GM19351 (cell line): ENCODE results near the gene ABHD12B.
A peak's percentile ranks its signal among the peaks of the same experiment; 100 is the strongest.

ENCODE experiments used
- ATAC-seq: cut with Tn5 transposase; IDR thresholded peaks from one replicate; pipeline ENCODE4 v1.9.1; 2021; ENCODE audit warnings: mild to moderate bottlenecking, moderate library complexity; ENCODE audit not compliant: unreplicated experiment

Gene ABHD12B

GRCh38 chr14:50839048-50839447, 32.8 kb upstream of the ABHD12B start:
- no peak for ATAC-seq

GRCh38 chr14:50839691-50840090, 32.2 kb upstream of the ABHD12B start:
- ATAC-seq, result no peak

GRCh38 chr14:50844391-50844790, 27.5 kb upstream of the ABHD12B start:
- ATAC-seq, result no peak

- ATAC-seq, result no peak
Observed at GRCh38 chr14:50845166-50845565, 26.7 kb upstream of the ABHD12B start.

- no peak for ATAC-seq
Observed at GRCh38 chr14:50846226-50846880, 25.5 kb upstream of the ABHD12B start.

- ATAC-seq, result no peak
Observed at GRCh38 chr14:50853891-50854290, 18.0 kb upstream of the ABHD12B start.

GRCh38 chr14:50854521-50854920, 17.3 kb upstream of the ABHD12B start:
- no peak for ATAC-seq

- ATAC-seq, result no peak
Observed at GRCh38 chr14:50855558-50855957, 16.3 kb upstream of the ABHD12B start.

- no peak for ATAC-seq
Observed at GRCh38 chr14:50856660-50857059, 15.2 kb upstream of the ABHD12B start.

GRCh38 chr14:50859296-50859624, 12.6 kb upstream of the ABHD12B start:
- ATAC-seq, result peak; percentile 7

GRCh38 chr14:50860478-50861086, 11.3 kb upstream of the ABHD12B start:
- ATAC-seq, result peak; percentile 46

- no peak for ATAC-seq
Observed at GRCh38 chr14:50862036-50862570, 9.8 kb upstream of the ABHD12B start.

- ATAC-seq, result no peak
Observed at GRCh38 chr14:50864237-50864636, 7.6 kb upstream of the ABHD12B start.

GRCh38 chr14:50864946-50865345, 6.9 kb upstream of the ABHD12B start:
- no peak for ATAC-seq

GRCh38 chr14:50865391-50866076, 6.3 kb upstream of the ABHD12B start:
- no peak for ATAC-seq

- ATAC-seq, result no peak
Observed at GRCh38 chr14:50871228-50871627, 625 bp upstream of the ABHD12B start.

- ATAC-seq, result no peak
Observed at GRCh38 chr14:50874757-50875156, 2.9 kb downstream of the ABHD12B start.

GRCh38 chr14:50875359-50876070, 3.7 kb downstream of the ABHD12B start:
- peak; percentile 97 for ATAC-seq

- no peak for ATAC-seq
Observed at GRCh38 chr14:50882932-50883826, 11.3 kb downstream of the ABHD12B start.

- ATAC-seq, result no peak
Observed at GRCh38 chr14:50883827-50884197, 12.0 kb downstream of the ABHD12B start.

- ATAC-seq, result no peak
Observed at GRCh38 chr14:50887476-50887875, 15.6 kb downstream of the ABHD12B start.
